GM12872 (cell line): ENCODE data around the gene IFNE.

Experiments
- CTCF ChIP-seq: IDR thresholded peaks from 3 replicates; pipeline ENCODE4 v1.5.1; 2011; ENCODE audit warnings: low read depth, mild to moderate bottlenecking, low read length, moderate library complexity; ENCODE audit not compliant: insufficient read depth

Gene IFNE

GRCh38 chr9:21506626-21507482 is 24.7 kb upstream of the IFNE start:
- TF ChIP-seq CTCF, result no peak

- TF ChIP-seq CTCF, result no peak
Observed at GRCh38 chr9:21505425-21506179, 23.5 kb upstream of the IFNE start.

- no peak for TF ChIP-seq CTCF
Observed at GRCh38 chr9:21504894-21505293, 22.8 kb upstream of the IFNE start.

GRCh38 chr9:21504113-21504512 is 22.0 kb upstream of the IFNE start:
- TF ChIP-seq CTCF, result no peak

- no peak for TF ChIP-seq CTCF
Observed at GRCh38 chr9:21502586-21502985, 20.5 kb upstream of the IFNE start.

GRCh38 chr9:21499912-21500311 is 17.8 kb upstream of the IFNE start:
- no peak for TF ChIP-seq CTCF

GRCh38 chr9:21491756-21492155 is 9.6 kb upstream of the IFNE start:
- TF ChIP-seq CTCF, result no peak
